Anterior cingulate cortex (tissue), 58 donors: ENCODE measurements around the gene ASIC3.

Experiments used
- DNase-seq, 58 donors: peaks; one replicate each; lab custom pipeline; 2025; lab: John Stamatoyannopoulos, UW

ASIC3 gene

DNA sequence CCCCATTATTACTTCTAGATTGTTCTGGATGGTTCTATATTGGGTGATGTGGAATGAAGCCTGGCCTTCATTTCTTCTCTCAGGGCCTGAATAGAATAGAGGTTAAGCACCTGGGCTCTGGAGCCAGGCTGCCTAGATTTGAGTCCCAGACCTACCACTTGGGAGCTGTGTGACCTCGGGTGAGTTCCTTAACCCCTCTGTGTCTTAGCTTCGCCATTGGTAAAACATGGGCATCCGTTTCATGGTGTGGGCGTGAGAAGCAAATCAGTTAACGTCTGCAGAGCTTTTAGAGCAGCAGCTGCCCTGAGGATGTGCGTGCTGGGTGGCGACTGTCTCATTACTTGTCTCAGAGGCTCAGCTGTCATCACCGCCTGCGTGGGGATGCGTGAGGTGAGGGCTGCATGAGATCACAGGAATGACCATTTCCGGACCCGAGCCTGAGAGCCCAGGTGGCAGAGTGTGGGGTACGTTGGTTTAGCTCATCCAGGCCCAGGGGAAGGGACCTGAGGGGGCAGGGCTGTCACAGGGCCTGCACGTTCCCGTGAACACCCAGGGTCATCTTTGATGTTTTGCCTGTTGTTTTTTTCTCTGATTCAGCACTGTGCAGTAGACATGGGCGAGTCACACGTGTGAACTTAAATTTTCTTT lies 47.6 kb downstream of the ASIC3 start:
- peak in 14 of 58 donors; percentile 12 to 59 (median 26) for DNase-seq

DNA sequence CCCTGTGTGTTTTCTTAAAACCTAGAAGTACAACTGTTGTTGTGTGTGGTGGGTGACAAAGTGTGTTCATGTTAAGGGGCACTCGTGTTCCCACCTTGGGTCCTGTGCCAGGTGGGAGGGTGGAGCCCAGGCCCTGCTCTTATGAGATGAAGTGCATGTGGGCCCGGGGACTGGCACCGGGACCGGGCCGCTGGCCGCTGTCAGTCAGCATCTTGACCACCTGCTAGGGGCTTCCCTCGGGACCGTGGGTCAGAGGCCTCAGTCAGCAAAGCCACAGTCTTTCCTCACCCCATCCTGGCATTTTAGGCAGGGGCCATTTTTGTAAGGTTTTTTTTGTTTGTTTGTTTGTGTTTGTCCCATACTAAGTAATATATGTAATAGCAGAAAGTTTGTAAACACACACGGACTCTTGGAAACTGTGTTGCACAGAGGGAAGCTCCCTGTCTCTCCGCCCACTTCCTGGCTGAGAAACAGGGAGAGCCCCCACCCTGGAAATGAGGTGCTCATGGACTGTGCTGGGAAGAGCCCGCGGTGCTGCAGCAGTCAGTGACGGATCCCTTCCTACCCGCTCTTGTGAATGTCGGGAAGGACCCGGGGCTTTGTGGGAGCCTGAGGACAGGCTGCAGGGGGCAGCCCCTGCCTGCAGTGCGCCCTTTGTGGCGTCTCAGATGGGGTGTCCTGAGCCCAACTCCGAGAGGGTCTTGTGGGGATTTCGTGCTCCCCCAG lies 51.3 kb downstream of the ASIC3 start:
- DNase-seq, result no peak

DNA sequence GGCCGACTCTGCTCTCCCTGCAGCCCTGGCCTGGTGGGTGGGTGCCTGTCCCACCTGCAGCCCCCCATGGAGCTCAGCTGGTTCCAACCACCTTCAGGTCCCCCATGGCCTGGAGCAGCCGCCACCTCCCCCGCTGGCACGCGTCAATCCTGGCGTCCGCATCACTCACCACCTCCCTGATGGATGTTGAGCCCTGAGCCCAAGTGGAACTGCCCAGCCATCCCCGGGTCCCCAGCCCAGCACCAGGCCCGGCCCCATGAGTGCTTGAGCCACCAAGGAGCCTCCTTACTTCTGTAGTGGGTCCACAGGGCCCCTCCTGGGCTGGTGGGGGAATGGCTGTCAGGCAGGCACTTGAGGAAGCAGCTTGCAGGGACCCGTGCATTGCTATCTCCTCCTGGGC lies 52.6 kb downstream of the ASIC3 start:
- no peak for DNase-seq

DNA sequence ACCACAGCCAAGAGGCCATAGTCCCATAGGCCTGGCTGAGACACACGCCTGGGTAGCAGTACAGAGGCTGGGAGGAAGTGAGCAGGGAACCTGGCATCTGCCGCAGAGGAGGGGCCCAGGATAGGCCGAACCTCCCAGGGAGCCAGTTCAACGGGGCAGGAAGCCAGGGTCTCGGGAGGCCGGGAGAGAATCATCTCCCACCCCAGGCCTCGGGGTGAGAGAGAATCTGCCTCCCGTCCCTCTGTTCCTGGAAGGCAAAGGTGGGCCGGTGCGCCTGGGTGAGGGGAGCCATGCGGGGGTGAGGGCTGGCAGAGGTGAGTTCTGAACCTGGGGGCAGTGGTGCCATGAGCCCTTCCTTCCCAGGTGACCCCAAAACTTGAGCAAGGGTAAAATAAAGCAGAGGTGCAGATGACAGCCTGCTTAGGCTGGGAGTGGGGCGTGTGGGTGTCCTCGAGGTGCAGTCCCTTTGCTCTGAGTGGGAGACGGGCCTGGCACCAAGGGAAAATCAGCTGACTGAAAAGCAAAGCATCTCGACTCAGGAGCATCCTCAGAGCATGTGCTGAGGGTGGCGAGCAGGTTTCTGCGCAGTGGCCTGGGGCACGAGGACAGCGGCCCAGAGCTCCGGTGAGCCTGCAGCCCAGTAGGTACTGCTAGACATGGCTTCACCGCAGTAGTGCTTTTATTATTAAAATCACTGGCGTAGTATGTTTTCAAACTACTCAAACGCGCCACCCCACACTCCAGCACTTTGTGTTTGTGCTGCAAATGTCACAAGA lies 53.5 kb downstream of the ASIC3 start:
- no peak for DNase-seq
